Left lung (tissue), 10 donors: ENCODE measurements around the gene MAPK8. TPM values are rescaled to one million over a fixed set of nuclear protein-coding genes. Genes with fewer than 3 reads are reported as not detected.
"Not testable (repeated sequence)": the region's sequence is repeated elsewhere in the genome, so short reads cannot be mapped to it uniquely, and the experiment has no call there.

Source experiments
- ATAC-seq: fragments of 200-7000 bp; cut with Tn5 transposase; one replicate; pipeline ENCODE4 v1.9.1; 2020; ENCODE audit warnings: moderate library complexity
- DNase-seq, 4 donors: peaks; one replicate each; pipeline ENCODE4 v3.0.0-alpha.2; 2013 to 2020
- H3K27ac ChIP-seq, 2 donors: fragments of 200-600 bp; sonication (generic) in 1 of 2; one replicate each; pipeline versions ENCODE4 v1.5.0 to v1.8.0; 2020 to 2021
- H3K27me3 ChIP-seq, 2 donors: fragments of 200-600 bp; sonication (generic) in 1 of 2; one replicate each; pipeline versions ENCODE4 v1.5.0 to v1.8.0; 2020 to 2021
- H3K36me3 ChIP-seq, 2 donors: fragments of 200-600 bp; sonication (generic) in 1 of 2; one replicate each; pipeline versions ENCODE4 v1.5.0 to v1.8.0; 2020 to 2021
- H3K4me1 ChIP-seq, 2 donors: fragments of 200-600 bp; one replicate each; pipeline ENCODE4 v1.8.0; 2021
- H3K4me3 ChIP-seq, 2 donors: fragments of 200-600 bp; sonication (generic) in 1 of 2; one replicate each; pipeline versions ENCODE4 v1.5.0 to v1.8.0; 2020 to 2021; ENCODE audit warnings: mild to moderate bottlenecking in 1 of 2
- H3K9me3 ChIP-seq, 2 donors: fragments of 200-600 bp; sonication (generic) in 1 of 2; one replicate each; pipeline versions ENCODE4 v1.5.0 to v1.8.0; 2020 to 2021
- CTCF ChIP-seq, 2 donors: fragments of 200-600 bp; sonication (generic) in 1 of 2; IDR thresholded peaks; one replicate each; pipeline versions ENCODE4 v1.5.0 to v1.8.0; 2021; ENCODE audit warnings: antibody characterized with exemption in 2 of 2
- intact Hi-C, 2 donors: fragments of 100-400 bp; cut with DNase I; formaldehyde crosslinking; loops; one replicate each; pipeline versions ENCODE4 v1.11.2 to v1.14.2; 2022
- polyA plus RNA-seq, 6 donors: library from polyadenylated mRNA; unstranded; fragments of 120-200 nt; gene quantifications; one replicate each; pipeline ENCODE4 v1.2.1, GENCODE V29; 2013; ENCODE audit not compliant: insufficient read length in 6 of 6
- total RNA-seq, 2 donors: library from RNA; stranded (reverse); fragmentation: NEBNext Ultra II Directional; extraction: Animal tissue kit (Norgen Biotek cat#: 25700); gene quantifications; one replicate each; pipeline ENCODE4 v1.2.1, GENCODE V29; 2021
- donor health status: DM: no; HTN: yes; CAD: no.
- donor health status: DM: no; HTN: no; CAD: no.

MAPK8 gene
- total and polyA plus RNA-seq, 8 donors: 31.3 to 81.8 (median 71.7) TPM

- intact Hi-C loops: no loop called here
- no peak overlapping the region for H3K4me3 ChIP-seq
- no peaks in the 10 kb centered on the region for H3K9me3 ChIP-seq
- no peaks in the 10 kb centered on the region for H3K27me3 ChIP-seq
- no peaks in the 10 kb centered on the region for H3K4me1 ChIP-seq
- TF ChIP-seq CTCF (IDR thresholded peaks at IDR 0.05): no peak
- no peaks in the 10 kb centered on the region for H3K36me3 ChIP-seq
- no peak overlapping the region for H3K27ac ChIP-seq
- ATAC-seq (no peak), DNase-seq (no peak)
Observed at GRCh38 chr10:48340734-48341133, 34.3 kb downstream of the MAPK8 start.

GRCh38 chr10:48343106-48343505 is 36.6 kb downstream of the MAPK8 start:
- DNase-seq: no peak
- intact Hi-C loops: no loop called here
- Histone ChIP-seq H3K4me3 (no peak overlapping the region), H3K36me3 (no peaks in the 10 kb centered on the region), H3K4me1 (no peaks in the 10 kb centered on the region), H3K27me3 (no peaks in the 10 kb centered on the region), H3K9me3 (peaks cover 0 to 11% of the 10 kb centered on the region in 2 donors), H3K27ac (no peak overlapping the region)
- no peak for ATAC-seq
- TF ChIP-seq CTCF (IDR thresholded peaks at IDR 0.05): no peak

- DNase-seq (no peak), ATAC-seq (no peak)
- H3K27me3 ChIP-seq: no peaks in the 10 kb centered on the region
- H3K36me3 ChIP-seq: no peaks in the 10 kb centered on the region
- intact Hi-C loops: no loop called here
- peaks cover 0 to 18% of the 10 kb centered on the region in 2 donors for H3K9me3 ChIP-seq
- no peaks in the 10 kb centered on the region for H3K4me1 ChIP-seq
- no peak for TF ChIP-seq CTCF (IDR thresholded peaks at IDR 0.05)
- no peak overlapping the region for H3K27ac ChIP-seq
- H3K4me3 ChIP-seq: no peak overlapping the region
Observed at GRCh38 chr10:48343921-48344598, 37.6 kb downstream of the MAPK8 start.

GRCh38 chr10:48346248-48346647 is 39.8 kb downstream of the MAPK8 start:
- peaks cover 0 to 18% of the 10 kb centered on the region in 2 donors for H3K9me3 ChIP-seq
- H3K4me3 ChIP-seq, H3K27ac ChIP-seq, H3K27me3 ChIP-seq, H3K36me3 ChIP-seq, H3K4me1 ChIP-seq, ATAC-seq, intact Hi-C loops: not testable (repeated sequence)
- DNase-seq: peak in 1 of 4 donors; percentile 66

GRCh38 chr10:48347539-48347938 is 41.1 kb downstream of the MAPK8 start:
- H3K27ac ChIP-seq, H3K27me3 ChIP-seq, intact Hi-C loops, H3K4me3 ChIP-seq, H3K36me3 ChIP-seq, ATAC-seq, H3K4me1 ChIP-seq: not testable (repeated sequence)
- H3K9me3 ChIP-seq: peaks cover 0 to 18% of the 10 kb centered on the region in 2 donors
- DNase-seq: peak in 1 of 4 donors; percentile 8

- H3K27me3 ChIP-seq, intact Hi-C loops, H3K4me3 ChIP-seq, H3K36me3 ChIP-seq, H3K4me1 ChIP-seq, ATAC-seq, DNase-seq, H3K27ac ChIP-seq: not testable (repeated sequence)
- H3K9me3 ChIP-seq: peaks cover 0 to 18% of the 10 kb centered on the region in 2 donors
Observed at GRCh38 chr10:48347943-48348342, 41.5 kb downstream of the MAPK8 start.

- no peak for TF ChIP-seq CTCF (IDR thresholded peaks at IDR 0.05)
- no peak overlapping the region for H3K4me3 ChIP-seq
- H3K4me1 ChIP-seq: no peaks in the 10 kb centered on the region
- no peaks in the 10 kb centered on the region for H3K27me3 ChIP-seq
- H3K9me3 ChIP-seq: peaks cover 0 to 6% of the 10 kb centered on the region in 2 donors
- intact Hi-C loops: no loop called here
- ATAC-seq: no peak
- DNase-seq: no peak
- H3K36me3 ChIP-seq: no peaks in the 10 kb centered on the region
- H3K27ac ChIP-seq: no peak overlapping the region
Observed at GRCh38 chr10:48353246-48353645, 46.8 kb downstream of the MAPK8 start.
